H7 (cell line): ENCODE data around the gene BBLN. TPM values are rescaled to one million over a fixed set of nuclear protein-coding genes. Genes with fewer than 3 reads are reported as not detected.
"Not testable (repeated sequence)": the region's sequence is repeated elsewhere in the genome, so short reads cannot be mapped to it uniquely, and the experiment has no call there.

Experiments
- DNase-seq: peaks from one replicate; pipeline ENCODE4 v3.0.0; 2012
- H3K27me3 ChIP-seq: 2 replicates; pipeline ENCODE4 v1.6.0; 2011; ENCODE audit warnings: mild to moderate bottlenecking, low read length; ENCODE audit not compliant: control insufficient read depth, insufficient read depth
- H3K36me3 ChIP-seq: replicated peaks from 2 replicates; pipeline ENCODE4 v1.5.1; 2011; ENCODE audit warnings: low read length; ENCODE audit not compliant: control insufficient read depth, insufficient read depth
- H3K4me3 ChIP-seq: 2 replicates; pipeline ENCODE4 v1.5.1; 2011; ENCODE audit warnings: low read depth, mild to moderate bottlenecking, control low read depth, low read length, moderate library complexity; ENCODE audit not compliant: insufficient read depth
- total RNA-seq: library from RNA; depleted of rRNA; stranded (reverse); fragments of >200 nt; shearing (Covaris generic); gene quantifications from 2 replicates; pipeline ENCODE4 v1.2.3, GENCODE V29; 2014

Gene BBLN
- total RNA-seq, 1 experiment from 2014 or later: 130 TPM

DNA sequence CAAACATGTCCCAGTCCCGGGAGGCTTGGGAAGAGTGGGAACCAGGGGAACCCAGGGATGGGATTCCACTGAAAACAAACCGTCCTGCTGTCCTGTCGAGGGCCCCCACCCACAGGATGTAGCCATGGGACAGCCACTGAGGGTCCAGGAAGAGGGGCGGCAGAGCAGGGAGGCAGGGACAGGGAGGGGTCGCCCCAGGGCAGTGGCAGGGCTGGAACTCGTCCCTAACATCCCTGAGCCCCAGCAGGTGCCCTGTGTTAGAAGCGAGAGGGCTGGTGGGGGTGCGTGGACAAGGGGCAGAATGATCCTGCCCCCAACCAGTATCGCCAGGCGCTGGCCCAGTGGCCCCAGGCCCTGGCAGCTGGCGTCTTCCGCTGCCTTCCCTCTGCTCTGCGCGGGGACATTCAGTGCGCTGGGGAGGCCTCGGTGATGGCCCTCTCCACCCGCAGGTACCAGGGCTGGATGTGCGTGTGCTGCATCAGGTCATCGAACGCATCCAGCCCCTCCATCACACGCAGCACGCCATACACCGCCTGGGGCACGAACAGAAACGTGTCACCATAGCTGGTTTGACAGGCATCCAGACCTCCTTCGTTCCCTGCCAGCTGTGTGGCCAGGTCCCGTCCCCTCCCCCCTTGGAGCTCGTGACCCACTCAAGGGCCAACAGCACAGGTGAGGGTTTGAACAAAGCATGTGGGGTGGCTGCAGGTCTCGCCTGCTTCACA is 39.2 kb upstream of the BBLN start:
- no peaks in the 10 kb centered on the region for H3K27me3 ChIP-seq

DNA sequence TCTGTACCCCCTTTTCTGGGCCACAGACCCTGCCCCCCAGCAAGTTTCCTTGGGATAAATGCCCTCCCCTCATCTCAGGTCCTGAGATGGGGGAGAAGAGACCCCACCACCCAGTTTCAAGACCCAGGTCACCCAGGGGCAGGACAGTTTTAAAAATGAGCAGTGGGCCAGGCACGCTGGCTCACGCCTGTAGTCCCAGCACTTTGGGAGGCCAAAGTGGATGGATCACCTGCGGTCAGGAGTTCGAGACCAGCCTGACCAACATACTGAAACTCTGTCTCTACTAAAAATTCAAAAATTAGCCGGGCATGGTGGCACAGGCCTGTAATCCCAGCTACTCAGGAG is 38.6 kb upstream of the BBLN start:
- DNase-seq: no peak
- Histone ChIP-seq H3K36me3 (peaks cover 20% of the 10 kb centered on the region), H3K4me3 (no peak overlapping the region), H3K27me3 (no peaks in the 10 kb centered on the region)

More for the DNA sequence above, 39.2 kb upstream of the BBLN start:
- no peak overlapping the region for H3K4me3 ChIP-seq
- peak; percentile 33 for DNase-seq
- H3K36me3 ChIP-seq: peaks cover 20% of the 10 kb centered on the region

DNA sequence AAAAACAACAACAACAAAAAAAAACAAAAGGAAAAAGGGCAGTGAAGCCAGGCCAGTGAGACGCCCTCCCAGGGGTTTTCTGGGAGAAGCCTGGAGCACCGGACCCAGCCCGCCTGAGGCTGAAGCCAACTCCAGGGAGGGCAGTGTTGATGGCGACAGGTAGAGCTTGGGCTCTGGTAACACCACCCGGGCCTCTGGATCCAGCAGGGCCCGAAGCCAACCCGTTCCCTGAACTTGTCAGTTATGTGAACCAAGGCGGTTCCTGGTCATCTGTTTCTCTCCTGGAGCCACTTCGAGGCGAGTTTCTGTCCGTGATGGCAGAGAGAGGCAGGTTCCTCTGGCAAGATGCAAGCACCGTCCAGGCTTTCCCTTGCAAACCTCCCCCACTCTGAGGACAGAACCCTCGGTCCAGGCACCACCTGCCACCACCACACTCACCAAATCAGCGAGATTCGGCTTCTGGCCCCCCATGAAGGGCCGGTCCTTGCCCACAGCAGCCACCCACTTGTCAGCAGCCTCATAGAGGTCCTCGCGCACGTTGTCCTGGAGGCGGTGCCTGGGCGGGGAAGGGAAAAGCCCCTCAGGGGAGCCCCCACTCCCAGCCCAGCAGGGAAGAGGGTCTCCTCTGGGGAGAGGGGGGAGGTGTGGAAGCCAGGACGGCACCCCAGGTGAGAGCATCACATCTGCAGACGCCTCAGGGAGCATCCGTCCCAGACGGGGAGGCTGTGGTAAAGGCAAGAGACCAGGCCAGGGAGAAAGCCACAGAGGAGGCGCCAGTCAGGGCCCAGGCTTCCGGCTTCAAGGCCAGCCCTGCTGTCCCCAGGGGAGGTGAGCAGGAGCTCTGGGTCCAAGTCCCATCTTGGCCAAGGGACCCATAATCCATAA is 37.9 kb upstream of the BBLN start:
- Histone ChIP-seq H3K4me3 (no peak overlapping the region), H3K36me3 (peaks cover 20% of the 10 kb centered on the region), H3K27me3 (no peaks in the 10 kb centered on the region)
- peak; percentile 22 for DNase-seq

DNA sequence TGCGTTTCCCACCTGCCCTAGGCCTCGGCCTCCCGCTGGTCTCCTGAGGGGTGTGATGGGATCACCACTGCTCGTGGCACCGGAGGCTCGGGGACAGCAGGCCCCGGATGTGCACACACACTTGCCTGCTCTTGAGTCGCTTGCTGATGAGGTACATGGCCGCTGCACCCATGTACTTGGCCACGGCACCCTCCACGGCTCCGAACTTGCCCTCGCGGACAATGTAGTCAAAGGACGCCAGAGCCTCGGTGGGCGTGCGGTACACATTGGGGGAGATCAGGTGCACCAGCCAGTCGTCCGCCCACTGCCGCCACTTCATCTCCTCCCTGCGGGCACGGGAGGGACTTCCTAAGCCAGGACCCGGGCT is 37.3 kb upstream of the BBLN start:
- Histone ChIP-seq H3K4me3 (no peak overlapping the region), H3K27me3 (no peaks in the 10 kb centered on the region), H3K36me3 (peaks cover 20% of the 10 kb centered on the region)
- no peak for DNase-seq

DNA sequence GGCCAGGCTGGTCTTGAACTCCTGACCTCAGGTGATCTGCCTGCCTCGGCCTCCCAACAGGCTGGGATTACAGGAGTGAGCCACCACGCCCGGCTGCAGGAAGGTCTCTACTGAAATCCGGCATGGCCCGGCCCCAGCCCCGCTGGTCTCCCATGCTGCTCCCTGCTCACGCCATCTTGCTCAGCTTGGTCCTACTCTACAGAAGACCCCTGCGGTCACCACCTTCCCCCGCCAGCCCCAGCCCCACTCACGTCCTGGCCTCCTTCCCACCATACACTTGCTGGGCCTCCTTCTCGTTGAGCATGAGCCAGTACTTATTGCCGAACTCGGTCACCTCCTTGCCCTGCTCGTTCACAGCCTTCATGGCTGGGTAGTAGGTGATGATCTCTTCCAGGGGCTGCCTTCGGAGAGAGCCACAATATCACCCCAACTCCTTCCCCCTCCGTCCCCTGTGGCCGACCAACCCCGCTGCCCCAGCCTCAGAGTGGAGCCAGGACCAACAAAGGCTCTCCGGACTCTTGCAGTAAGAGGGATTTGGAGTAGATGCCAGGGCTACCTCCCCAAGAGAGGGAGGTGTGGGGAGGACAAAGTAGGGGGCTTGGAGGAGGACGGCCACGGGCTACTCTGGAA is 36.5 kb upstream of the BBLN start:
- Histone ChIP-seq H3K4me3 (no peak overlapping the region), H3K36me3 (peaks cover 20% of the 10 kb centered on the region)
- DNase-seq: peak; percentile 13

DNA sequence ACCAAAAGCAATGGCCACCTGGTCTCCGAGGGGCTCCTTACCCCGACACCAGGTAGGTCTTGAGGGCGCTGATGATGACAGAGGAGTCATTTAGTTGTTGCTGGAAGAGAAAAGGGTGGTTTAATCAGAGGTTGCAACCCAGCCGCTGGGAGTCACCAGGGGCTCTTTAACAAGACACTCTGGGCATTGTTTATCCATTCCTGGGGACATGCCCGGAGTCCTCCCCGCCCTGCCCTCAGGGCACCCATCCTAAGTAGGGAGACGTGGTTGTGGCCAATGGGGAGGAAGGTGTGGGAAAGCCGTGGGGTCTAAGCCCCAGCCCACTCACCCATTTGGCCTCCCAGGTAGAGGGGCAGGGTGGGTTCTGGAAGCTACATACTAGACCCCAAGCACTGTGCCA is 35.6 kb upstream of the BBLN start:
- Histone ChIP-seq H3K4me3 (no peak overlapping the region), H3K36me3 (peaks cover 20% of the 10 kb centered on the region), H3K27me3 (peaks cover 6% of the 10 kb centered on the region)
- DNase-seq: peak; percentile 9

More for the DNA sequence above, 36.5 kb upstream of the BBLN start:
- peaks cover 2% of the 10 kb centered on the region for H3K27me3 ChIP-seq

DNA sequence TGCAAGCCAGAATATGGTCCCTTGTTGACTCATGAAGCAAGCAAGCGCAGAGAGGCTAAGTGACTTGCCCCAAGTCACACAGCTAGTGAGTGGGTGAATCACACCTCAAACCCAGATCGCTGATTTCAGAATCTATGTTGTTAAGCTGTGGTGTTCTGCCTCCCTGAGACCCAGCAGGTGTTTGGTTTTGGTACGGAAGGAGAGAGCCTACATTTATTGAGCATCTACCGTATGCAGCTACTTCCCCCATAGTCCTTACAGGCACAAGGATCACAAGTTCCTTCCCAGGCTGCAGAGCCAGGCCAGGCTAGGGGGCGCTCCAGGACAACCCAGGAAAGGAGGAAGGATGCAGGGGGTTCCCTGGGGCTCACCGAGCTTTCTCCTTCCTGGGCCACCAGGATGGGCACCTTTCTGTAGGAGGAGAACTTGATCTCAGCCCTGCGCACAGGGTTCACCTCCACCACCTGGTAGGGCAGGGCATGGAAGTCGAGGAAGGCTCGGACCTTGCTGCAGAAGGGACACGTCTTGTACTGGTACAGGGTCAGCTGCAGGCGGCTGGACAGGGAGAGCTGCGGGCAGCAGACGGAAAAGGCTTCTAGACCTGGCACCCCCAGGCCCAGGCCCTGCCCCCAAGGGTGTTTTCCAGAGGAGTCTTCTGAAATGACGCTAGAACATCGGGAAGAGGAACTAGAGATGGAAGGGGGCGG is 35.0 kb upstream of the BBLN start:
- Histone ChIP-seq H3K36me3 (peaks cover 20% of the 10 kb centered on the region), H3K4me3 (no peak overlapping the region), H3K27me3 (peaks cover 6% of the 10 kb centered on the region)
- peak; percentile 88 for DNase-seq

DNA sequence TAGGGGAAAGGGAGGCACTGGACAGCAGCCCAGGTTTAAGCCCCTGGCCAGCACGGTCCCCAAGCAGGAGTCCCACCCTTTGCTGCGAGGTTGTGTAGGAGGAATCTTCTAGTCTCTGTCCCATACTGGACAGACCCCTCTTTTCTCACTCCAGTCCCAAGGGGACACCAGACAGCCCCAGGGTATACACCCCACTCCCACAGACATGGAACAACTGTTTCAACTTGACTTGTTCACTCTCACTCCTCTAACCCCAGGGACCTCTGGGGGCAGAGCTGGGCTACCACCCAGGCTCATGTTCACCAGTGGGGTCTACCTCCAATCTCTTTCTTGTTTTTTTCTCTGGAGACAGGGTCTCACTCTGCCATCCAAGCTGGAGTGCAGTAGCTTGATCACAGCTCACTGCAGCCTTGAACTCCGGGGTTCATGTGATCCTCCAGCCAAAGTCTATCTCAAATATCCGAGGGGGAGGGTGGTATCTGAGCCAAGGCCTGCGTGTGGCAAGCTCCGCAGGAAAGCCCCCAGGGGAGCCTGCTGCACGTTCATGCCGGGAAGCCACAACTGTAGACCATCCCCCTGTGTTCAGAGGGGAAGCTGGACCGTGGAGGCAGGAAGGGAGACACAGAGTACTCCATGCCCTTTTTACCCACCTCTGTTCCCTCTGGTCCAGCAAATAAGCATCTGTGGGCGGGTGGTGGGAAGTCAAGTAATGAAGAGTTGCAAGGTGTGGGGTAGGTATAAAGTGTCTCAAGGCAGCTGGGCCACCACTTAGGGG is 34.3 kb upstream of the BBLN start:
- Histone ChIP-seq H3K4me3 (no peak overlapping the region), H3K36me3 (peaks cover 20% of the 10 kb centered on the region), H3K27me3 (peaks cover 6% of the 10 kb centered on the region)
- peak; percentile 26 for DNase-seq

DNA sequence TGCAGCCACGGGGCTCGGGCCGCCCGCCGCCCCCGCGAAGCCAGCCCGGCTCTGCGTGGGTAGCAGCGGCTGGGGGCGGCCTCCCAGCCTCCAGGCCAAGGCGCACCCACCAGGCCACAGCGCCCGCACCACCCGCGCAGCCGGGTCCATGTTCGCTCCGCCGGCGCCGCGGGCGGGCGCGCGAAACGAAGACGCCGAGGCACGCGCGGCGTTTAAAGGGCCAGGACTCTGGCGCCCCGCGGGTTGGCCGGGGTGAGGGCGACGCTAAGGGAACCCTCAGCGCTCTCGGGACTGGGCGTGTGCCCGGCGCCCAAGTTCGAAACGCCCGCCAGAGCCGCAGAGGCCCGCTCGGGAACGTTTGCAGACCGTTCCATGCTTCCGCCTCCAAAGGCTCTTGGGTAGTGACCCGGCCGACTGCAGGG is 32.5 kb upstream of the BBLN start, which contains the start of gene PTGES2:
PTGES2 (minus strand) TSS at position 162 of the 422 bp plus-strand sequence; CDS start at position 150, 12 bp downstream.
- peak; percentile 89 for DNase-seq
- Histone ChIP-seq H3K4me3 (peak within 1 kb of the TSS; percentile 71), H3K27me3 (peaks cover 6% of the 10 kb centered on the region), H3K36me3 (peaks cover 12% of the 10 kb centered on the region)

DNA sequence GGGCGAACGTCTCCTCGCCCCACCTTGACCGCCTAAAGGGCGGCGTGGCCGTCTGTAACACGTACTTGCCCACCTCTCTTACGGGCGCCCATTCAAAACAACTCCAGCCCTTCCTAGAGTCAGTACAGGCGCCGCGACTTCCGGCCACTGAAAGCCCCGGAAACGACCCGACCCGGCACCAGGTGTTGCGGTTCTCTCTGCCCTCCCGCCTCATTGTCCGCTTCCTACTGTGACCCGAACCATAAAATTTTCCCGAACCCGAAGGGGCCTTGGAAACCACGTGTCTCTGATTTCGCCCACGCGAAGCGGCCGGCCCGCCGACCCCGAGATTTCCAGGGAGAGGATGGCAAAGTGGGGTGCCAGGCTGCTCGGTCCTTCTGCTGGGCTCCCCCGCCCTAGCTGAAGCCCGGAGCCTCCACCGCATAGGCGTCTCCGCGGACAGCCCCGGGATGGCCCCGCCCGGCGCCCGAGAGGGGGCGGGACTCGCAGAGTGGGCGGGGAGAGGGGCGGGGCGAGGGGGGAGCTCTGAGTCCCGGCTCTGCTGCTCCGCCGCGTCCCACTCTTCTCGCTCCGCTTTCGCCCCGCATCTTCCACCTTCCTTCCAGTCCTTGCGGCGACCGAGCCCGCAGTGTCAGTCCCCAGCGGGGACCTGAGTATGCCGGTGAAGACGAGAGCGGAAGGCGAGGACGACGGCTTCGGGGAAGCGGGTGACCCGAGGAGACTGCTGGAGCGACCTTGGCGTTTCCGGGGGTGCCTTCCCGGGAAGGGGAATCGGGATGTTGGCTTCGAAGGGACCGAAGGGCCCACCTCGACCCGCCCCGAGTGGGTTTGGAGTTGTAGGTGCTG is 31.9 kb upstream of the BBLN start:
- H3K27me3 ChIP-seq: peaks cover 6% of the 10 kb centered on the region
- peak overlapping the region; percentile 71 for H3K4me3 ChIP-seq
- peak; percentile 98 for DNase-seq
- H3K36me3 ChIP-seq: peaks cover 9% of the 10 kb centered on the region

DNA sequence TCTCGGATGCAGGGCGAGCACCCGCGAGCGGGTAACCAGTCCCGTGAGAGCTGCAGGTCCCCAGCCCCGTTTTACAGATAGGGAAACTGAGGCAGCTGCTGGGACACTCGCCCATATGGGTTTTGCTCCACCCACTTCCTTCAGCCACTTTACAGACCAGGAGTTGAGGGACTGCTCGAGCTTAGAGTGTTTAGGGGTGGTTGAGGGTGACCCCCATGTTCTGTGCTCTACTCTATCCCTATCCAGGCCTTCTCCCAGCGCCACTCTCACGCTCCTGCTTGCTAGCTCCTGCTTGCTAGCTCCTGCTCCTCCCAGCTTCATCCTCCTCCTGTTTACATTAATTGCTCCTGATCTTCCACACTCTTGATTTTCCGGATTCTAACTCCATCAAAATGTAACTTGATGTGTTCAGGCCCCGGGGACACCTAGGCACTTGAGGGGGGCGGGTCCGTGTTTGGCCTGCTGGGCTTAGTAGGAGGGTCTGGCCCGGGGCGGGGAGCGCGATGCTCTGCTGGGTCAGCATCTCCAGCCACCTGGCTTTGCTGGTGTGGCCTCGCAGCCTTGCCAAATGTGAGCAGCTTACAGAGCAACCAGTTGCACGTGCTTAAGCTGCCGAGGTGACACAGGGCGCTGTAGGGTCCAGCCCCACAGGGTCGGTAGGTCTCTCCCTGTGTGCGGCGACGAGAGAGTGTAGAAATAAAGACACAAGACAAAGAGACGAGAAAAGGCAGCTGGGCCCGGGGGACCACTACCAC is 31.1 kb upstream of the BBLN start:
- peak; percentile 43 for DNase-seq
- peaks cover 7% of the 10 kb centered on the region for H3K36me3 ChIP-seq
- H3K27me3 ChIP-seq: peaks cover 6% of the 10 kb centered on the region
- H3K4me3 ChIP-seq: peak overlapping the region; percentile 71

DNA sequence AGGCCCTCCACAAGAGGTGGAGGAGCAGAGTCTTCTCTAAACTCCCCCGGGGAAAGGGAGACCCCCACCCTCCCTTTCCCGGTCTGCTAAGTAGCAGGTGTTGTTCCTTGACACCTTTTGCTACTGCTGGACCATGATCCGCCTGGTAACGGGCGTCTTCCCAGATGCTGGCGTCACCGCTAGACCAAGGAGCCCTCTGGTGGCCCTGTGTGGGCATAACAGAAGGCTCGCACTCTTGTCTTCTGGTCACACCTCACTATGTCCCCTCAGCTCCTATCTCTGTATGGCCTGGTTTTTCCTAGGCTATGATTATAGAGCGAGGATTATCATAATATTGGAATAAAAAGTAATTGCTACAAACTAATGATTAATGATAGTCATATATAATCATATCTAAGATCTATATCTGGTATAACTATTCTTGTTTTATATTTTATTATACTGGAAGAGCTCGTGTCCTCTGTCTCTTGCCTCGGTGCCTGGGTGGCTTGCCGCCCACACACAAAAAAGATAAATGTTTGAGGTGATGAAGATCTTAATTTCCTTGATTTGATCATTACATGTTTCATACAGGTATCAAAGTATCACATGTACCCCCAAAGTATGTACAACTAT is 30.0 kb upstream of the BBLN start:
- H3K4me3 ChIP-seq, H3K36me3 ChIP-seq, H3K27me3 ChIP-seq, DNase-seq: not testable (repeated sequence)
